22Rv1 (cell line): ENCODE data around the gene NDUFA3.
A peak's percentile ranks its signal among the peaks of the same experiment; 100 is the strongest.

Experiments used
- H3K27ac ChIP-seq: fragments of 450-650 bp; 2 replicates; pipeline ENCODE4 v1.5.1; 2017
- CTCF ChIP-seq: fragments of 450-650 bp; IDR thresholded peaks from 2 replicates; pipeline ENCODE4 v1.5.1; 2017; ENCODE audit warnings: mild to moderate bottlenecking
- ZFX ChIP-seq: fragments of 450-650 bp; IDR thresholded peaks from 2 replicates; pipeline ENCODE4 v1.6.1; 2017; ENCODE audit warnings: antibody characterized with exemption, borderline replicate concordance

The NDUFA3 gene

DNA sequence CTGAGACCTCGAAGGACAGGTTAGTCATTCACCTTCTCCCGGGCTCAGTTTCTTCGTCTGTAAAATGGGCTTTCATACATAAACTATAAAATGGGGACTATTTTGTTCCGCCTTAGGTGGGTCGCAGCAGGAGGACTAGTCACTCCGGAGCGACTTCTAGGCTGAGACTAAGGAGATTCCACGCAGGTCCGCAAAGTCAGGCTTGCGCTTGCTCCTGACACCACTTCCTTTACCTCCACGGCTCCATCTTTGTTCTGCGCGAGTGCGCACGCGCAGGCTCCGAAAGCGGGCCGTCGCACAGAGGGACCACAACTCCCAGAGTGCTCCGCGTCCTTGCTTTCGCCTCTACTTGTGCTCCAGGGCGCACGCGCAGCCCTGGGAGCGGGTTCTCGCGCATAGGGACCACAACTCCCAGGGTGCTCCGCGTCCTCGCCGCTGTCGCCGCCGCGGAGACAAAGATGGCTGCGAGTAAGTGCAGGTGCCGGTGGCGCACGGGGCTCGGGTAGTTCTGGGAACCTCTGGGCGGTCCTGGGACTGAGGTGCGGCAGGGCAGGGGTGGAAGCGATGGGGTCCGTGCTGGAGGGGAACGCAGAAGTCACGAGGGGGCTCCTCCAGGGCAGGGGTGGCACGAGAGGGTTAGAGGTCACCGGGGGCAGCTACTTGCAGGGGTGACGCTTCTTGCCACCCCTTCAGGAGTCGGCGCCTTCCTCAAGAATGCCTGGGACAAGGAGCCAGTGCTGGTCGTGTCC, at the start of gene NDUFA3:
NDUFA3 (plus strand) TSS at position 435 of the 749 bp plus-strand sequence; CDS start at position 459, 24 bp downstream.
- TF ChIP-seq CTCF (no peak), ZFX (no peak)
- H3K27ac ChIP-seq, result peak within 1 kb of the TSS; percentile 55

- no peak overlapping the region for H3K27ac ChIP-seq
- TF ChIP-seq CTCF (no peak), ZFX (no peak)
These were observed 40.0 kb upstream of the NDUFA3 start for GRCh38 chr19:54062643-54063042.

DNA sequence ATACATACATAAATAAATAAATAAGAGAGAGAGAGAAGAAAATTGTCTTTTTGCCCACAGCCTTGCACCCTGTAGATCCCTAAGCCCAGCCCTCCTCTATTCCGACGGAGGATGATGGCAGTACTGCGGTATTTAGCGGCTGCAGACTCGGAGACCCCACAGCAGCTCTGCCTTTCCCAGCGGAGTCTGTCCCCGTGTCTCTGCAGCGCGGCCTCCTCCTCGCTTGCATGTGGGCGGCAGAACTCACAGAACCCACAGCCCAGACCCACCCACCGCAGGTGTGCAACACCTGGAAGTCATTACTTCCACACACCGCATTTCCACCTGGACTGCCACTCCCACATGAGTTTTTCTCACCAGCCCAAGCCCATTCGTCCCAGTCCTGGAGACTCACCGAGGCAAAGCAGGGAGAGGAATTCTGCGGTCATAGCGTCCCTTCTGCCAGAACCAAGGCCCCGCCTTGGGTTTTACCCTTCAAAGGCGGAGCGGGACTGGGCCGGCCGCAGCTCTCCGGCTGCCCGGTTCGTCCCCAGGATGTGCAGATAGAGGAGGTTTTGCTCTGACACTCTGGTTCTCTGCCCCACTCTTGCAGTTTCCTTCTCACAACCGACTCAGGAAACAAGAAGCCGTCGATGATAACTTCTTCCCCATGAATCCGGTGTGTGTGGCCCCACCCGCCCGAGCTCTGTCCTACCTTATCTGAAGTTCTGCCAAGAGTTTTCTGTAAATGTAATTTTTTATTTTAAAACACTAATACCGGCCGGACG, 39.1 kb upstream of the NDUFA3 start, which contains the start of gene VSTM1:
VSTM1 (minus strand) TSS at position 548 of the 767 bp plus-strand sequence; CDS start at position 428, 120 bp downstream.
- TF ChIP-seq ZFX (no peak), CTCF (no peak)
- H3K27ac ChIP-seq, result no peak within 1 kb of the TSS

GRCh38 chr19:54069470-54069869, 33.2 kb upstream of the NDUFA3 start:
- no peak overlapping the region for H3K27ac ChIP-seq
- TF ChIP-seq ZFX (no peak), CTCF (no peak)

GRCh38 chr19:54073829-54074228, 28.8 kb upstream of the NDUFA3 start:
- H3K27ac ChIP-seq, result no peak overlapping the region
- TF ChIP-seq ZFX (no peak), CTCF (no peak)

DNA sequence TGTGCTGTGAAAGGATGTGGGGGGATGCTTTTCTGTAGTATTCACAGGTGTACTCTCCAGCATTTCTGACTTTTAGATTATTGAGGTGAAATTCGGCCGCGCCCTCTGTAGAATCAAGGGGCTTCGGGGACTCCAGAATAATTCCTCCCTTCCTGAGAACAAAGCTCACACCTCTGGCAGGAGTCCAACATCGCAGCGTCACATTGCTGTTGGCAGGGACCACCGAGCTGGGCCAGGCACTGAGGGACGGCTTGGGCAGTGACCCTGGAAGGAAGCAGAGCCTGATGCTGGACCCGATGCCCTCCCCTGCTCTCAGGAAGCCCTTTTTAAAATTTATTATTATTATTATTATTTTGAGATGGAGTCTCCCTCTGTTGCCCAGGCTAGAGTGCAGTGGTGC, 27.8 kb upstream of the NDUFA3 start:
- H3K27ac ChIP-seq, result no peak overlapping the region
- TF ChIP-seq ZFX (no peak), CTCF (no peak)

DNA sequence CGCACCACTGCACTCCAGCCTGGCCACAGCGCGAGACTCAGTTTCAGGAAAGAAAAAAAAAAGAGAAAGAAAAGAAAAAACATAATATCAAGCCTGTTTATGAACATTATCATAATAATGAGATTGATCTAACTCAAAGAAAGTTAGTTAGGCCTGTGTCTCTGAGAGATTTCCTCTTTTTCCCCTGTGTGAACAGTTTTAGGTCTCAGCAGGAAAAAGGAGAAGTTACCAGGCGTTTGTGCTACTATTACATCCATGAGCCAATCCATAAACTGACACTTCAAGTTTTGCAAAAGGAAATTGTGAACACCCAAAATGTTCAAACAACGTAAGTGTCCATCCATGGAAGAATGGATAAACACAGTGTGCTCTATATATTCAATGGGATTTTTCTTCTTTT, 25.3 kb upstream of the NDUFA3 start:
- no peak overlapping the region for H3K27ac ChIP-seq
- TF ChIP-seq ZFX, result no peak
- TF ChIP-seq CTCF, result no peak
